ENCODE data around the gene KDM3B.

KDM3B gene

GRCh38 chr5:138448481-138449398 is 96.3 kb downstream of the KDM3B start:
- ATAC-seq: peak; percentile 47
- TF ChIP-seq TCF4 (CRISPR knock-in tag; IDR thresholded peaks at IDR 0.05; ENCODE audit: borderline replicate concordance) (0 out of 2 replicates have a peak, but pooled peaks have one; percentile 18), ZFP3 (CRISPR knock-in tag; IDR thresholded peaks at IDR 0.05) (no peak)

GRCh38 chr5:138449501-138450239 is 97.2 kb downstream of the KDM3B start:
- TF ChIP-seq ZNF70 (CRISPR knock-in tag; IDR thresholded peaks at IDR 0.05) (no peak), GLIS3 (CRISPR knock-in tag; IDR thresholded peaks at IDR 0.05) (no peak), BACH2 (CRISPR knock-in tag; IDR thresholded peaks at IDR 0.05; ENCODE audit: borderline replicate concordance) (no peak), ZNF565 (CRISPR knock-in tag; conservative IDR thresholded peaks at IDR 0.05; ENCODE audit: low read depth) (no peak), TCF4 (CRISPR knock-in tag; IDR thresholded peaks at IDR 0.05; ENCODE audit: borderline replicate concordance) (no peak), RARB (CRISPR knock-in tag; IDR thresholded peaks at IDR 0.05) (no peak), TOX (CRISPR knock-in tag; IDR thresholded peaks at IDR 0.05; ENCODE audit: borderline replicate concordance) (no peak), ARNTL (CRISPR knock-in tag; IDR thresholded peaks at IDR 0.05; ENCODE audit: borderline replicate concordance, low read depth) (no peak), ZC3H10 (CRISPR knock-in tag; IDR thresholded peaks at IDR 0.05) (no peak), PPARA (CRISPR knock-in tag; IDR thresholded peaks at IDR 0.05; ENCODE audit: borderline replicate concordance) (no peak), ZNF8 (CRISPR knock-in tag; IDR thresholded peaks at IDR 0.05) (no peak), ZFP3 (CRISPR knock-in tag; IDR thresholded peaks at IDR 0.05) (no peak), ZFP30 (CRISPR knock-in tag; IDR thresholded peaks at IDR 0.05) (no peak), OSR1 (CRISPR knock-in tag; IDR thresholded peaks at IDR 0.05) (no peak), CSRNP3 (CRISPR knock-in tag; IDR thresholded peaks at IDR 0.05) (no peak), ISL1 (CRISPR knock-in tag; IDR thresholded peaks at IDR 0.05) (no peak), ESRRG (CRISPR knock-in tag; IDR thresholded peaks at IDR 0.05) (no peak), SNAI2 (CRISPR knock-in tag; IDR thresholded peaks at IDR 0.05) (no peak)
- TF ChIP-seq, protein P1, sequence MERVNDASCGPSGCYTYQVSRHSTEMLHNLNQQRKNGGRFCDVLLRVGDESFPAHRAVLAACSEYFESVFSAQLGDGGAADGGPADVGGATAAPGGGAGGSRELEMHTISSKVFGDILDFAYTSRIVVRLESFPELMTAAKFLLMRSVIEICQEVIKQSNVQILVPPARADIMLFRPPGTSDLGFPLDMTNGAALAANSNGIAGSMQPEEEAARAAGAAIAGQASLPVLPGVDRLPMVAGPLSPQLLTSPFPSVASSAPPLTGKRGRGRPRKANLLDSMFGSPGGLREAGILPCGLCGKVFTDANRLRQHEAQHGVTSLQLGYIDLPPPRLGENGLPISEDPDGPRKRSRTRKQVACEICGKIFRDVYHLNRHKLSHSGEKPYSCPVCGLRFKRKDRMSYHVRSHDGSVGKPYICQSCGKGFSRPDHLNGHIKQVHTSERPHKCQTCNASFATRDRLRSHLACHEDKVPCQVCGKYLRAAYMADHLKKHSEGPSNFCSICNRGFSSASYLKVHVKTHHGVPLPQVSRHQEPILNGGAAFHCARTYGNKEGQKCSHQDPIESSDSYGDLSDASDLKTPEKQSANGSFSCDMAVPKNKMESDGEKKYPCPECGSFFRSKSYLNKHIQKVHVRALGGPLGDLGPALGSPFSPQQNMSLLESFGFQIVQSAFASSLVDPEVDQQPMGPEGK (CRISPR knock-in tag; IDR thresholded peaks at IDR 0.05; ENCODE audit: borderline replicate concordance): no peak
- ATAC-seq: peak; percentile 95

- no peak for TF ChIP-seq GLIS3 (CRISPR knock-in tag; IDR thresholded peaks at IDR 0.05)
- TF ChIP-seq ZNF70 (CRISPR knock-in tag; IDR thresholded peaks at IDR 0.05): no peak
- no peak for TF ChIP-seq RARB (CRISPR knock-in tag; IDR thresholded peaks at IDR 0.05)
- TF ChIP-seq, protein P1 (CRISPR knock-in tag; IDR thresholded peaks at IDR 0.05; ENCODE audit: borderline replicate concordance): no peak
- ATAC-seq: no peak
Measured at GRCh38 chr5:138450971-138451370, 98.5 kb downstream of the KDM3B start.

DNA sequence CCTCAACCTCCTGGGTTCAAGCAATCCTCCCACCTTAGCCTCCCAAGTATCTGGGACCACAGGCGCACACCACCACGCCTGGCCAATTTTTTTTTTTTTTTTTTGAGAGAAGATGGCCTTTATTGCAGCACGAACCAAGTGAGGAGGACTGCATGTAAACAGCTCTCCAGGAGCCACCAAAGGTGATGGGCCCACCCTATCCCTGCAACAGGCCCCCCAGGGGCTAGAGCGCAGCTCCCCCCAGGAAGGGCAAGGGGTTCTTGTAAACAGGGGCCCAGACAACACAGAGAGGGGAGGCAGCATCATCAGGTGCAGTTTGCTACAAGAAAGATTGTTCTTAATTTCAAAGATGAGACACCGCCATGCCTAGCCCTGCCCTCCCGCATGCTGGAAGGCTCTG is 100.2 kb downstream of the KDM3B start:
- no peak for ATAC-seq
- TF ChIP-seq, protein P2, sequence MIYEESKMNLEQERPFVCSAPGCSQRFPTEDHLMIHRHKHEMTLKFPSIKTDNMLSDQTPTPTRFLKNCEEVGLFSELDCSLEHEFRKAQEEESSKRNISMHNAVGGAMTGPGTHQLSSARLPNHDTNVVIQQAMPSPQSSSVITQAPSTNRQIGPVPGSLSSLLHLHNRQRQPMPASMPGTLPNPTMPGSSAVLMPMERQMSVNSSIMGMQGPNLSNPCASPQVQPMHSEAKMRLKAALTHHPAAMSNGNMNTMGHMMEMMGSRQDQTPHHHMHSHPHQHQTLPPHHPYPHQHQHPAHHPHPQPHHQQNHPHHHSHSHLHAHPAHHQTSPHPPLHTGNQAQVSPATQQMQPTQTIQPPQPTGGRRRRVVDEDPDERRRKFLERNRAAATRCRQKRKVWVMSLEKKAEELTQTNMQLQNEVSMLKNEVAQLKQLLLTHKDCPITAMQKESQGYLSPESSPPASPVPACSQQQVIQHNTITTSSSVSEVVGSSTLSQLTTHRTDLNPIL (CRISPR knock-in tag; IDR thresholded peaks at IDR 0.05; ENCODE audit: low read depth): no peak
- TF ChIP-seq, protein P3, sequence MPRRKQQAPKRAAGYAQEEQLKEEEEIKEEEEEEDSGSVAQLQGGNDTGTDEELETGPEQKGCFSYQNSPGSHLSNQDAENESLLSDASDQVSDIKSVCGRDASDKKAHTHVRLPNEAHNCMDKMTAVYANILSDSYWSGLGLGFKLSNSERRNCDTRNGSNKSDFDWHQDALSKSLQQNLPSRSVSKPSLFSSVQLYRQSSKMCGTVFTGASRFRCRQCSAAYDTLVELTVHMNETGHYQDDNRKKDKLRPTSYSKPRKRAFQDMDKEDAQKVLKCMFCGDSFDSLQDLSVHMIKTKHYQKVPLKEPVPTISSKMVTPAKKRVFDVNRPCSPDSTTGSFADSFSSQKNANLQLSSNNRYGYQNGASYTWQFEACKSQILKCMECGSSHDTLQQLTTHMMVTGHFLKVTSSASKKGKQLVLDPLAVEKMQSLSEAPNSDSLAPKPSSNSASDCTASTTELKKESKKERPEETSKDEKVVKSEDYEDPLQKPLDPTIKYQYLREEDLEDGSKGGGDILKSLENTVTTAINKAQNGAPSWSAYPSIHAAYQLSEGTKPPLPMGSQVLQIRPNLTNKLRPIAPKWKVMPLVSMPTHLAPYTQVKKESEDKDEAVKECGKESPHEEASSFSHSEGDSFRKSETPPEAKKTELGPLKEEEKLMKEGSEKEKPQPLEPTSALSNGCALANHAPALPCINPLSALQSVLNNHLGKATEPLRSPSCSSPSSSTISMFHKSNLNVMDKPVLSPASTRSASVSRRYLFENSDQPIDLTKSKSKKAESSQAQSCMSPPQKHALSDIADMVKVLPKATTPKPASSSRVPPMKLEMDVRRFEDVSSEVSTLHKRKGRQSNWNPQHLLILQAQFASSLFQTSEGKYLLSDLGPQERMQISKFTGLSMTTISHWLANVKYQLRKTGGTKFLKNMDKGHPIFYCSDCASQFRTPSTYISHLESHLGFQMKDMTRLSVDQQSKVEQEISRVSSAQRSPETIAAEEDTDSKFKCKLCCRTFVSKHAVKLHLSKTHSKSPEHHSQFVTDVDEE (CRISPR knock-in tag; IDR thresholded peaks at IDR 0.05): no peak
- TF ChIP-seq ZNF565 (CRISPR knock-in tag; conservative IDR thresholded peaks at IDR 0.05; ENCODE audit: low read depth) (no peak), ZFP30 (CRISPR knock-in tag; IDR thresholded peaks at IDR 0.05) (no peak), POU6F1 (CRISPR knock-in tag; IDR thresholded peaks at IDR 0.05; ENCODE audit: borderline replicate concordance, low read depth) (no peak), ZC3H10 (CRISPR knock-in tag; IDR thresholded peaks at IDR 0.05) (no peak), ARNTL (CRISPR knock-in tag; IDR thresholded peaks at IDR 0.05; ENCODE audit: borderline replicate concordance, low read depth) (no peak), RARB (CRISPR knock-in tag; IDR thresholded peaks at IDR 0.05) (no peak), ZFP3 (CRISPR knock-in tag; IDR thresholded peaks at IDR 0.05) (no peak), SNAI2 (CRISPR knock-in tag; IDR thresholded peaks at IDR 0.05) (no peak)

Data from SK-N-SH treated with all-trans-retinoic acid at 6 μM for 48 hours (cell line).